Neural cell (in vitro differentiated cells): ENCODE data around the gene GPX6. TPM values are rescaled to one million over a fixed set of nuclear protein-coding genes. Genes with fewer than 3 reads are reported as not detected.

Source experiments
- H2AFZ ChIP-seq: fragments of 200-600, 300-800 bp; sonication (generic), shearing (Covaris generic); 2 replicates; pipeline ENCODE4 v1.6.0; 2014; ENCODE audit warnings: low read depth, mild to moderate bottlenecking, antibody characterized with exemption, low read length, moderate library complexity
- H3F3A ChIP-seq: fragments of 200-600 bp; shearing (Covaris generic); 2 replicates; pipeline ENCODE4 v1.6.1; 2016; ENCODE audit warnings: mild to moderate bottlenecking, moderate library complexity, mixed read lengths, antibody characterized with exemption, low read length; ENCODE audit not compliant: insufficient read depth, poor library complexity, severe bottlenecking
- H3K27ac ChIP-seq: fragments of 200-600, 300-800 bp; sonication (generic), shearing (Covaris generic); 2 replicates; pipeline ENCODE4 v1.5.1; 2014; ENCODE audit warnings: mild to moderate bottlenecking, low read length, moderate library complexity
- H3K27me3 ChIP-seq: fragments of 300-800, 200-600 bp; sonication (generic), shearing (Covaris generic); 2 replicates; pipeline ENCODE4 v1.6.0; 2014; ENCODE audit warnings: mild to moderate bottlenecking, low read depth, low read length, moderate library complexity; ENCODE audit not compliant: insufficient read depth
- H3K36me3 ChIP-seq: fragments of 300-800, 200-600 bp; sonication (generic), shearing (Covaris generic); 2 replicates; pipeline ENCODE4 v1.5.1; 2014; ENCODE audit warnings: mild to moderate bottlenecking, antibody characterized with exemption, low read length, moderate library complexity; ENCODE audit not compliant: insufficient read depth
- H3K4me2 ChIP-seq: fragments of 300-800, 200-600 bp; sonication (generic), shearing (Covaris generic); 2 replicates; pipeline ENCODE4 v1.6.0; 2014; ENCODE audit warnings: mild to moderate bottlenecking, low read length
- H3K4me3 ChIP-seq: fragments of 300-800, 200-600 bp; sonication (generic), shearing (Covaris generic); 2 replicates; pipeline ENCODE4 v1.5.1; 2014; ENCODE audit warnings: mild to moderate bottlenecking, low read length, moderate library complexity
- H3K79me2 ChIP-seq: fragments of 200-600 bp; shearing (Covaris generic); replicated peaks from 2 replicates; pipeline ENCODE4 v1.6.0; 2014; ENCODE audit warnings: mild to moderate bottlenecking, low read length, moderate library complexity; ENCODE audit not compliant: insufficient read depth
- H3K9ac ChIP-seq: fragments of 300-800, 200-600 bp; sonication (generic), shearing (Covaris generic); 2 replicates; pipeline ENCODE4 v1.6.1; 2016; ENCODE audit warnings: mild to moderate bottlenecking, low read length, mixed read lengths
- H3K9me2 ChIP-seq: fragments of 200-600 bp; shearing (Covaris generic); 2 replicates; pipeline ENCODE4 v1.6.1; 2016; ENCODE audit warnings: mild to moderate bottlenecking, low read length, mixed read lengths; ENCODE audit not compliant: insufficient read depth
- H3K9me3 ChIP-seq: fragments of 200-600, 300-800 bp; sonication (generic), shearing (Covaris generic); 2 replicates; pipeline ENCODE4 v1.6.1; 2016; ENCODE audit warnings: mild to moderate bottlenecking, mixed run types, low read length, moderate library complexity, mixed read lengths
- H4K20me1 ChIP-seq: fragments of 200-600 bp; shearing (Covaris generic); 2 replicates; pipeline ENCODE4 v1.6.1; 2016; ENCODE audit warnings: mild to moderate bottlenecking, mixed run types; ENCODE audit not compliant: insufficient read depth
- EP300 ChIP-seq: fragments of 450-650 bp; conservative IDR thresholded peaks from 2 replicates; pipeline ENCODE4 v1.6.1; 2014; ENCODE audit warnings: antibody characterized with exemption, mild to moderate bottlenecking, moderate library complexity; ENCODE audit not compliant: poor library complexity, severe bottlenecking
- EZH2 ChIP-seq: fragments of 200-600, 300-800 bp; shearing (Covaris generic), sonication (generic); IDR thresholded peaks from 2 replicates; pipeline ENCODE4 v1.6.1; 2014; ENCODE audit warnings: antibody characterized with exemption, low read length, borderline replicate concordance, mild to moderate bottlenecking; ENCODE audit not compliant: insufficient read depth, poor library complexity, severe bottlenecking
- MXI1 ChIP-seq: fragments of 450-650 bp; conservative IDR thresholded peaks from 2 replicates; pipeline ENCODE4 v1.6.1; 2014; ENCODE audit warnings: antibody characterized with exemption, mild to moderate bottlenecking; ENCODE audit not compliant: poor library complexity, severe bottlenecking
- POLR2AphosphoS5 ChIP-seq: IDR thresholded peaks from 2 replicates; pipeline ENCODE4 v1.6.1; 2012
- RAD21 ChIP-seq: fragments of 450-650 bp; conservative IDR thresholded peaks from 2 replicates; pipeline ENCODE4 v1.6.1; 2014; ENCODE audit warnings: antibody characterized with exemption, mild to moderate bottlenecking, moderate library complexity
- SMC3 ChIP-seq: fragments of 450-650 bp; conservative IDR thresholded peaks from 2 replicates; pipeline ENCODE4 v1.6.1; 2014; ENCODE audit warnings: antibody characterized with exemption, mild to moderate bottlenecking, moderate library complexity; ENCODE audit not compliant: poor library complexity
- TAF1 ChIP-seq: IDR thresholded peaks from 2 replicates; pipeline ENCODE4 v1.6.1; 2012; ENCODE audit warnings: low read depth
- polyA plus RNA-seq: library from polyadenylated mRNA; depleted of rRNA; stranded (reverse); fragments of >200 nt; gene quantifications from 2 replicates; pipeline ENCODE4 v1.2.3, GENCODE V29; 2014
- TF ChIP-seq, protein P1 (sequence below): fragments of 450-650 bp; IDR thresholded peaks from 2 replicates; pipeline ENCODE4 v1.5.1; 2014; ENCODE audit warnings: antibody characterized with exemption, mild to moderate bottlenecking, moderate library complexity; ENCODE audit not compliant: poor library complexity, severe bottlenecking
- TF ChIP-seq, protein P2 (sequence below): IDR thresholded peaks from 2 replicates; pipeline ENCODE4 v1.6.1; 2012; ENCODE audit warnings: borderline replicate concordance

GPX6 gene
- polyA plus RNA-seq, 1 donor from 2014 or later: not detected

DNA sequence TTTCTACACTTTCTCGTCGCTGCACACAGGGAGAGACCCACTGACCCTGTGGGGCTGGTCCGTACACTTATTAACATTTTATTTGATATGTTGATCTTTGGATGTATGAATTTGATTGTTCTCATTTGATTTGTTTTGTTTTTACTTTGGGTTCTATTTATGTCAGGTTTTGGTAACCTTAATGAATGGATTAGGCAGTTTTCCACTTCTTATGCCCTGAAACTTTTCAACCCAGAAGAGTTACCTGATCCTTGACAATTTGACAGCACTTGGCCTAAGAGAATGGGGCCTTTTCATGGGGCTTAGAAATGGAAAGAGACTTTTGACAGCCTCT, 23.6 kb downstream of the GPX6 start:
- Histone ChIP-seq H3K79me2 (no peaks in the 10 kb centered on the region), H3K4me3 (no peak overlapping the region), H3K9ac (no peak overlapping the region), H3K9me2 (no peaks in the 10 kb centered on the region), H2AFZ (no peak overlapping the region), H3K27ac (no peak overlapping the region), H4K20me1 (no peaks in the 10 kb centered on the region), H3K36me3 (no peaks in the 10 kb centered on the region), H3K9me3 (no peaks in the 10 kb centered on the region), H3K4me2 (no peak overlapping the region), H3K27me3 (peaks cover 16% of the 10 kb centered on the region), H3F3A (no peaks in the 10 kb centered on the region)
- TF ChIP-seq, protein P1, sequence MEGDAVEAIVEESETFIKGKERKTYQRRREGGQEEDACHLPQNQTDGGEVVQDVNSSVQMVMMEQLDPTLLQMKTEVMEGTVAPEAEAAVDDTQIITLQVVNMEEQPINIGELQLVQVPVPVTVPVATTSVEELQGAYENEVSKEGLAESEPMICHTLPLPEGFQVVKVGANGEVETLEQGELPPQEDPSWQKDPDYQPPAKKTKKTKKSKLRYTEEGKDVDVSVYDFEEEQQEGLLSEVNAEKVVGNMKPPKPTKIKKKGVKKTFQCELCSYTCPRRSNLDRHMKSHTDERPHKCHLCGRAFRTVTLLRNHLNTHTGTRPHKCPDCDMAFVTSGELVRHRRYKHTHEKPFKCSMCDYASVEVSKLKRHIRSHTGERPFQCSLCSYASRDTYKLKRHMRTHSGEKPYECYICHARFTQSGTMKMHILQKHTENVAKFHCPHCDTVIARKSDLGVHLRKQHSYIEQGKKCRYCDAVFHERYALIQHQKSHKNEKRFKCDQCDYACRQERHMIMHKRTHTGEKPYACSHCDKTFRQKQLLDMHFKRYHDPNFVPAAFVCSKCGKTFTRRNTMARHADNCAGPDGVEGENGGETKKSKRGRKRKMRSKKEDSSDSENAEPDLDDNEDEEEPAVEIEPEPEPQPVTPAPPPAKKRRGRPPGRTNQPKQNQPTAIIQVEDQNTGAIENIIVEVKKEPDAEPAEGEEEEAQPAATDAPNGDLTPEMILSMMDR: no peak
- TF ChIP-seq RAD21: no peak
- TF ChIP-seq EP300: no peak

DNA sequence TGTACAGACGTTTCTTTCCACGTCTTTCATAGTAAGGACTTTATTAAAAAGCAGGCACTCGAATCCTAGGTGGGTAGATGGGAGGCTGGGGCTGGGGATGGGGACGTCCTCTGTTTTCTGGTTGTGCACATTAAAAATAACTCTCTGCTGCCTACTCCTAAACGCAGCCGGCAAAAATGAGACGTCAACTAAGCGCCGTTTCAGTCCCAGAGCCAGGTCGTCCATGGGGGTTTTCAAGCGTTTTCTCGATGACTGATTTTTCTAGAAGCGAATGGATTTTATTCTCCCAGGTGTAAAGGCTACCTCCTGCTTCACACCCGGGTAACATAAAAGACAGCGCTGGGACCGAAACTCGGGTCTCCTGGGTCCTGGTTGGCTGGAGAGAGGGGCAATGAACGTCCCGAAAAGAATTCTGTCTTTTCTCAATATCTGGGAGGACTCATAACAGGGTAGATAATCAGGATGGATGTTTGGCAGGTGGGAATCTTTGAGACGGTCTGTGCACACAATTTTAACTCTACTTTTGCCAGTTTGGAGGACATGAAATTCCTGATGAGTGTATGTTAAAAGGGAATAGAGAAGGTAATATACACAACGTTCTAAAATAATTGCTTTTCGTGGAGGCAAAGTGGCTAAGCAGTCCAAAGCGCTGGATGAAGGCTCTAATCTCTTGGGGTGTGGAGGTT, 25.2 kb downstream of the GPX6 start:
- H2AFZ ChIP-seq: no peak overlapping the region
- no peaks in the 10 kb centered on the region for H3K79me2 ChIP-seq
- H4K20me1 ChIP-seq: no peaks in the 10 kb centered on the region
- no peak for TF ChIP-seq EP300
- no peak for TF ChIP-seq SMC3
- TF ChIP-seq MXI1: no peak
- TF ChIP-seq POLR2AphosphoS5: no peak
- TF ChIP-seq TAF1: no peak
- TF ChIP-seq, protein P1: no peak
- TF ChIP-seq, protein P2, sequence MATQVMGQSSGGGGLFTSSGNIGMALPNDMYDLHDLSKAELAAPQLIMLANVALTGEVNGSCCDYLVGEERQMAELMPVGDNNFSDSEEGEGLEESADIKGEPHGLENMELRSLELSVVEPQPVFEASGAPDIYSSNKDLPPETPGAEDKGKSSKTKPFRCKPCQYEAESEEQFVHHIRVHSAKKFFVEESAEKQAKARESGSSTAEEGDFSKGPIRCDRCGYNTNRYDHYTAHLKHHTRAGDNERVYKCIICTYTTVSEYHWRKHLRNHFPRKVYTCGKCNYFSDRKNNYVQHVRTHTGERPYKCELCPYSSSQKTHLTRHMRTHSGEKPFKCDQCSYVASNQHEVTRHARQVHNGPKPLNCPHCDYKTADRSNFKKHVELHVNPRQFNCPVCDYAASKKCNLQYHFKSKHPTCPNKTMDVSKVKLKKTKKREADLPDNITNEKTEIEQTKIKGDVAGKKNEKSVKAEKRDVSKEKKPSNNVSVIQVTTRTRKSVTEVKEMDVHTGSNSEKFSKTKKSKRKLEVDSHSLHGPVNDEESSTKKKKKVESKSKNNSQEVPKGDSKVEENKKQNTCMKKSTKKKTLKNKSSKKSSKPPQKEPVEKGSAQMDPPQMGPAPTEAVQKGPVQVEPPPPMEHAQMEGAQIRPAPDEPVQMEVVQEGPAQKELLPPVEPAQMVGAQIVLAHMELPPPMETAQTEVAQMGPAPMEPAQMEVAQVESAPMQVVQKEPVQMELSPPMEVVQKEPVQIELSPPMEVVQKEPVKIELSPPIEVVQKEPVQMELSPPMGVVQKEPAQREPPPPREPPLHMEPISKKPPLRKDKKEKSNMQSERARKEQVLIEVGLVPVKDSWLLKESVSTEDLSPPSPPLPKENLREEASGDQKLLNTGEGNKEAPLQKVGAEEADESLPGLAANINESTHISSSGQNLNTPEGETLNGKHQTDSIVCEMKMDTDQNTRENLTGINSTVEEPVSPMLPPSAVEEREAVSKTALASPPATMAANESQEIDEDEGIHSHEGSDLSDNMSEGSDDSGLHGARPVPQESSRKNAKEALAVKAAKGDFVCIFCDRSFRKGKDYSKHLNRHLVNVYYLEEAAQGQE: no peak
- TF ChIP-seq EZH2: no peak
- TF ChIP-seq RAD21: no peak
- H3K4me2 ChIP-seq: no peak overlapping the region
- no peaks in the 10 kb centered on the region for H3K36me3 ChIP-seq
- H3F3A ChIP-seq: no peaks in the 10 kb centered on the region
- no peaks in the 10 kb centered on the region for H3K9me2 ChIP-seq
- no peak overlapping the region for H3K4me3 ChIP-seq
- peaks cover 16% of the 10 kb centered on the region for H3K27me3 ChIP-seq
- H3K27ac ChIP-seq: no peak overlapping the region
- no peaks in the 10 kb centered on the region for H3K9me3 ChIP-seq
- H3K9ac ChIP-seq: no peak overlapping the region
